CD4-positive, alpha-beta T cell treated with Interleukin-4 for 4 hours (primary cell): ENCODE results near the gene MPP2.
"Not testable (repeated sequence)": the region's sequence is repeated elsewhere in the genome, so short reads cannot be mapped to it uniquely, and the experiment has no call there.

Experiments used
- DNase-seq: peaks from one replicate; pipeline ENCODE4 v3.0.0-alpha.2; 2020

MPP2 gene

GRCh38 chr17:43873815-43874214 is 33.5 kb downstream of the MPP2 start:
- DNase-seq = no peak

- DNase-seq = no peak
Observed at GRCh38 chr17:43873091-43873490, 34.2 kb downstream of the MPP2 start.

- no peak for DNase-seq
Observed at GRCh38 chr17:43871946-43872690, 35.2 kb downstream of the MPP2 start.

- DNase-seq = not testable (repeated sequence)
Observed at GRCh38 chr17:43869031-43869430, 38.3 kb downstream of the MPP2 start.

GRCh38 chr17:43868226-43868994 is 38.9 kb downstream of the MPP2 start:
- DNase-seq = no peak

- no peak for DNase-seq
Observed at GRCh38 chr17:43864161-43864984, 43.0 kb downstream of the MPP2 start.

GRCh38 chr17:43861960-43862359 is 45.4 kb downstream of the MPP2 start:
- DNase-seq = no peak

GRCh38 chr17:43860927-43861622 is 46.3 kb downstream of the MPP2 start:
- DNase-seq = no peak

GRCh38 chr17:43860077-43860725 is 47.1 kb downstream of the MPP2 start:
- no peak for DNase-seq

- DNase-seq = no peak
Observed at GRCh38 chr17:43857957-43858600, 49.3 kb downstream of the MPP2 start.

- no peak for DNase-seq
Observed at GRCh38 chr17:43857141-43857540, 50.2 kb downstream of the MPP2 start.

- no peak for DNase-seq
Observed at GRCh38 chr17:43856141-43856540, 51.2 kb downstream of the MPP2 start.

- no peak for DNase-seq
Observed at GRCh38 chr17:43855061-43855460, 52.3 kb downstream of the MPP2 start.

GRCh38 chr17:43854498-43854897 is 52.8 kb downstream of the MPP2 start:
- DNase-seq = no peak

- no peak for DNase-seq
Observed at GRCh38 chr17:43853546-43853945, 53.8 kb downstream of the MPP2 start.

- DNase-seq = no peak
Observed at GRCh38 chr17:43852571-43852970, 54.8 kb downstream of the MPP2 start.

GRCh38 chr17:43849116-43849515 is 58.2 kb downstream of the MPP2 start:
- DNase-seq = no peak

- no peak for DNase-seq
Observed at GRCh38 chr17:43848601-43849000, 58.7 kb downstream of the MPP2 start.

- no peak for DNase-seq
Observed at GRCh38 chr17:43846963-43847371, 60.4 kb downstream of the MPP2 start, which contains the start of gene CD300LG. Gene CD300LG, plus strand, starts transcription at chr17:43847176. Its CDS starts 41 bp downstream, at chr17:43847217.

- peak; percentile 55 for DNase-seq
Observed at GRCh38 chr17:43846221-43846712, 61.1 kb downstream of the MPP2 start.

GRCh38 chr17:43845766-43846165 is 61.6 kb downstream of the MPP2 start:
- no peak for DNase-seq
